ENCODE data around the gene NRBP1.

DNA sequence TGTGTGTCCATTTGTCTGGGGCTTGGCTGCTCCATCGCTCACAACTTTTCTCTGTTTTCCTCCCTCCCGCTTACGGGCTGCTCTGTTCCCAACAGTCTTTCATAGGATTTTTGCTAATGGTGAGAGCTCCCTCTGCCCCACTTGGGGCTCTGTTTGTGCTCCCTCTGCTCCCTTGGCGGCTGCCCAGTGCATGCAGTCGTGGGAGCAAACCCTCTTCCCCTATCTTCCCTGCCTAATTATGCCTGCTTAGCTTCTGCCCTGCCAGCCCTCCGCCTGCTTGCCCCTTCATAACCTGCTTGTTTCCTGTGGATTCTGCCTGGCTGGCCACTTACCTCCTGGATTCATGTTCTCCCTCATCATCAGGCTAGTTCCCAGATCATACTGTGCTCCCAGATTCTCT, 7.2 kb downstream of the NRBP1 start:
- TF ChIP-seq, protein P1, sequence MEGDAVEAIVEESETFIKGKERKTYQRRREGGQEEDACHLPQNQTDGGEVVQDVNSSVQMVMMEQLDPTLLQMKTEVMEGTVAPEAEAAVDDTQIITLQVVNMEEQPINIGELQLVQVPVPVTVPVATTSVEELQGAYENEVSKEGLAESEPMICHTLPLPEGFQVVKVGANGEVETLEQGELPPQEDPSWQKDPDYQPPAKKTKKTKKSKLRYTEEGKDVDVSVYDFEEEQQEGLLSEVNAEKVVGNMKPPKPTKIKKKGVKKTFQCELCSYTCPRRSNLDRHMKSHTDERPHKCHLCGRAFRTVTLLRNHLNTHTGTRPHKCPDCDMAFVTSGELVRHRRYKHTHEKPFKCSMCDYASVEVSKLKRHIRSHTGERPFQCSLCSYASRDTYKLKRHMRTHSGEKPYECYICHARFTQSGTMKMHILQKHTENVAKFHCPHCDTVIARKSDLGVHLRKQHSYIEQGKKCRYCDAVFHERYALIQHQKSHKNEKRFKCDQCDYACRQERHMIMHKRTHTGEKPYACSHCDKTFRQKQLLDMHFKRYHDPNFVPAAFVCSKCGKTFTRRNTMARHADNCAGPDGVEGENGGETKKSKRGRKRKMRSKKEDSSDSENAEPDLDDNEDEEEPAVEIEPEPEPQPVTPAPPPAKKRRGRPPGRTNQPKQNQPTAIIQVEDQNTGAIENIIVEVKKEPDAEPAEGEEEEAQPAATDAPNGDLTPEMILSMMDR (IDR thresholded peaks at IDR 0.05; ENCODE audit: insufficient read depth, low read length, poor library complexity, severe bottlenecking) = no peak
- no peak for TF ChIP-seq EZH2phosphoT487 (conservative IDR thresholded peaks at IDR 0.05; ENCODE audit: low read length)

Data from SU-DHL-6 (cell line).